GM18507 (cell line): ENCODE data around the gene MRPL22.
"Not testable (repeated sequence)": the region's sequence is repeated elsewhere in the genome, so short reads cannot be mapped to it uniquely, and the experiment has no call there.

Experiments used
- DNase-seq: peaks from one replicate; pipeline ENCODE4 v3.0.0; 2011; ENCODE audit warnings: low read depth; ENCODE audit not compliant: insufficient read length; ENCODE audit errors: extremely low spot score
- FAIRE-seq: peaks from 2 replicates; lab custom pipeline; 2011; peaks lifted over from hg19 to GRCh38; lab: Jason Lieb, UNC

MRPL22 gene

DNA sequence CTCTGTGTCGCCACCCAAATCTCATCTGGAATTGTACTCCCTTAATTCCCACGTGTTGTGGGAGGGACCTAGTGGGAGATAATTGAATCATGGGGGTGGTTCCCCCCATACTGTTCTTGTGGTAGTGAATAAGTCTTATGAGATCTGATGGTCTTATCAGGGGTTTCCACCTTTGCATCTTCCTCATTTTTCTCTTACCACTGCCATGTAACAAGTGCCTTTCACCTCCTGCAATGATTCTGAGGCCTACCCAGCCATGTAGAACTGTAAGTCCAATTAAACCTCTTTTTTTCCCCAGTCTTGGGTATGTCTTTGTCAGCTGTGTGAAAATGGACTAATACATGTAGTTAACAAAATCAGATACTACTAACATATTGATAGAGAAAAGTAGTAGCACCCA is 37.4 kb downstream of the MRPL22 start:
- DNase-seq, FAIRE-seq: not testable (repeated sequence)

- DNase-seq (no peak), FAIRE-seq (no peak)
Observed at GRCh38 chr5:154984946-154985516, 44.2 kb downstream of the MRPL22 start.

GRCh38 chr5:154986151-154986550 is 45.3 kb downstream of the MRPL22 start:
- FAIRE-seq (no peak), DNase-seq (no peak)

DNA sequence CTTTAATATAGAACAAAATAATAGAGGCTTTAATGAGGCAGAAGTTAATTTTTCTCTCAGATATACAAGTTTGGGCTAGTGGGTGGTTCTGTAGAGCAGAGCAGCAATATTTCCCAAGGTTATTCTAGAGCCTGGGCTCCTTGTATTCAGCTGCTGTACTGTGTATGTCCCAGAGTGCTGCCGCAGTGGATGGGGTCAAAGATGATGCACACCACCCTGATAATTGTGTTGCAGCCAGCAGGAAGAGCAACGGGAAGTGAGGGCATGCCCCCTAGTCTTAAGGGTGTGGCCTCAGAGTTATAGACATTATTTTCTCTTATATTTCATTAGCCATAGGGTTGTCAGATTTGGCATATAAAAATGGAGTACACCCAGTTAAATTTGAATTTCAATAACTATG is 48.8 kb downstream of the MRPL22 start:
- FAIRE-seq (no peak), DNase-seq (no peak)

DNA sequence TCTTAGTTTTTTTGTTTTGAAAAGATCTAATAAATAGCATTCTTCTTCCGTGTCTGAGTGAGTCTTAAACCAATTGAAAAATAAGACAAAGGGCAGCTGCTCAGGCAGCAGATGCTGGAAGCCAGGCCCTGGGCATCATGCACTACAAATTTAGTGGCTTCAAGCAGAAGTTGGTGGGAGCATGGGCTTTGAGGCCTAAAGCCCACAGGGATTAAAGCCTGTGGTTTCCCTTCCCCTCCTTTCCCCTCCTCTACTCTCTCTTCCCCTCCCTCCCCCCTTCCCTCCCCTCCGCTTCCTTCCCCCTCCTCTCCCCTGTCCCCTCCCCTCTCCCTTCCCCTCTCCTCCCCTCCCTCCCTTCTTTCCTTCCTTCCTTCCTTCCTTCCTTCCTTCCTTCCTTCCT is 52.6 kb downstream of the MRPL22 start:
- FAIRE-seq, result no peak

DNA sequence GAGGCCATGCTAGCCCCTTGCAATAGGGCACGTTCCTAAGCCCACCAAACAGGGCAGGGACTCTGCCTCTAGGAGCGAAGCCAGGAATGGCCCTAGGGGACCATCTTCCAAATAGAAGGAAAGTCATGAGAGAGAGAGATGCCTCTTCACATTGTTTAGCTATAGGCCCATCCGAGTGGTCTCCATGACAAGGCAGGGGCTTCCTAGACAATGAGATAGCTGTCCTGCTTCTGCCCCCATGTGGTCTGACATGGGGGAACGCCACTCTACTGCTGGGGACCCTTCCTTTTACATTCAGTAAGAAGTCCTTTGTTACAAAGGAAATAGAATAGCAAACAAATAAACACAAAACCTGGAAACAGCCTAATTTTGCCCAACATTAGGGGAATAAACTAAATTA is 54.8 kb downstream of the MRPL22 start:
- DNase-seq, result no peak
- FAIRE-seq, result no peak

More for the DNA sequence above, 52.6 kb downstream of the MRPL22 start:
- no peak for DNase-seq

GRCh38 chr5:154997746-154998145 is 56.9 kb downstream of the MRPL22 start:
- DNase-seq (no peak), FAIRE-seq (no peak)

- no peak for FAIRE-seq
- no peak for DNase-seq
Observed at GRCh38 chr5:154999865-155000264, 59.0 kb downstream of the MRPL22 start.

- DNase-seq (no peak), FAIRE-seq (no peak)
Observed at GRCh38 chr5:155001523-155001922, 60.6 kb downstream of the MRPL22 start.

GRCh38 chr5:155002722-155003121 is 61.8 kb downstream of the MRPL22 start:
- DNase-seq, FAIRE-seq: not testable (repeated sequence)

- FAIRE-seq, result no peak
- DNase-seq, result no peak
Observed at GRCh38 chr5:155004138-155004744, 63.4 kb downstream of the MRPL22 start.

GRCh38 chr5:155006265-155006664 is 65.4 kb downstream of the MRPL22 start:
- not testable (repeated sequence) for DNase-seq, FAIRE-seq

GRCh38 chr5:155008669-155009068 is 67.8 kb downstream of the MRPL22 start:
- no peak for FAIRE-seq
- no peak for DNase-seq

GRCh38 chr5:155010881-155011280 is 70.0 kb downstream of the MRPL22 start:
- DNase-seq (no peak), FAIRE-seq (no peak)

- no peak for FAIRE-seq
- DNase-seq, result no peak
Observed at GRCh38 chr5:155013526-155013925, 72.7 kb downstream of the MRPL22 start, which contains the start of gene KIF4B. Gene KIF4B (plus strand): TSS chr5:155013755. CDS start chr5:155013860, 105 bp downstream.

DNA sequence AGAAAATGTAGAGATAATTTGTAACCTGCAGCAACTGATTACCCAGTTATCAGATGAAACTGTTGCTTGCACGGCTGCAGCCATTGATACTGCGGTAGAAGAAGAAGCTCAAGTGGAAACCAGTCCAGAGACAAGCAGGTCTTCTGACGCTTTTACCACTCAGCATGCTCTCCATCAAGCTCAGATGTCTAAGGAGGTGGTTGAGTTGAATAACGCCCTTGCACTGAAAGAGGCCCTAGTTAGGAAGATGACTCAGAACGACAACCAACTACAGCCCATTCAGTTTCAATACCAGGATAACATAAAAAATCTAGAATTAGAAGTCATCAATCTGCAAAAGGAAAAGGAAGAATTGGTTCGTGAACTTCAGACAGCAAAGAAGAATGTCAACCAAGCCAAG is 74.4 kb downstream of the MRPL22 start:
- FAIRE-seq, result no peak
- DNase-seq, result no peak

DNA sequence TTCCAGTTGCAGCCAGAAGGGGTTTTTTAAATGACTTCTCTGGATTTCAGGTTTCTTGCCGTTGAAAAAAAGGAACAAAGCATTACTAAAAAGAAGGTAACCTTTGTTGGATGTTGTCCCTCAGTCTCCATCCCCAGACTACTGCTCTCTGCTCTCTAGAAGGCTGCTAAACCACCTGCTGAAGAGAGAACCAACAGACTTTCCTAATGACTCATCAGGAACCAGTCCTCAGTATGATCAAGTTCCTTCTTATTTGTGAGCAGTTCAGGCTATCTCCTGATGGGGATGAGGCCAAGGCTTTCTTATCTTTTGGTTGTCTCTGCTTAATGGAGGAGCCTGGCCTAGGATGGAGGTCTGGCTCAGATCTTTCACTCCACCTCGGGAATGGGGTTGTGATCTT is 76.7 kb downstream of the MRPL22 start:
- FAIRE-seq (peak; percentile 35), DNase-seq (no peak)
